ENCODE data around the gene CITED4. TPM values are rescaled to one million over a fixed set of nuclear protein-coding genes. Genes with fewer than 3 reads are reported as not detected.

The CITED4 gene, protein sequence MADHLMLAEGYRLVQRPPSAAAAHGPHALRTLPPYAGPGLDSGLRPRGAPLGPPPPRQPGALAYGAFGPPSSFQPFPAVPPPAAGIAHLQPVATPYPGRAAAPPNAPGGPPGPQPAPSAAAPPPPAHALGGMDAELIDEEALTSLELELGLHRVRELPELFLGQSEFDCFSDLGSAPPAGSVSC
- total RNA-seq = 10 to 100 TPM in 3 of 4 donors, 1 to 10 TPM in 1; 7.6 to 30.1 (median 16.5) TPM

DNA sequence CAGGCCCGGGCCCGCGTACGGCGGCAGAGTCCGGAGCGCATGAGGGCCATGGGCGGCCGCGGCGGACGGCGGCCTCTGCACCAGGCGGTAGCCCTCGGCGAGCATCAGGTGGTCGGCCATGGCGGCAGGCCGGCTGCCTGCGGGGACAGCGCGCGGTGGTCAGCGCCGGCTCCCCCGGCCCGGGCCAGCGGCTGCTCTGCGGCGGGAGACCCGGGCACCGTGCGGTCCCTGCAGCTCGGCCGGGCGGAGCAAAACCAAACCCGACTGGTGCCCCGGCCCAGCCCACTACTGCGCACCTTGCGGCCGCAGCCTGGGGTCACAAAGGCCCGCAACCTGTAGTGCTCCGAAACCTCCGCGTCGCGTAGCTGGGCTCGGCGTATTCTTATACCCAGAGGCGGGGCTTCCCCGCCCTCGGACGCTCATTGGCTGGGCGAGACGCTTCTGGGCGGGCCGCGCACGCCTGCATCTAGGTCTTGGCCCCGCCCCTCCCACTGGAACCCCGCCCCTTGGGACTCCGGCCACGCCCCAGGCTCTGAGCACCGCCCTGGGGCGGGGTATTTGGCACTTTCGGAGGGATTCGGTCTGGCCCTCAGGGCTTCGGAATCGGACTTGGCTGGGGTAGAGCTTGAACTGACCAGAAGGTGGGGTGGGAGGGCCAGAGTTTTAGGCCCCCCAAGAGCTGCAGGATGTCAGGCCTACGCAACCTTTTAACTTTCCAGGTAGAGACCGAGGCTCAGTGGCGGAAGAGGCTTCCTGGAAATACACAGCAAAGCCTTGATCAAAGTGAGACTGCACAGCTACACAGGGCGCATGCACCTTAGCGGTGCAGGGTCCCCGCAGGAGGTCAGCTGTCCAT lies at the start of gene CITED4:
CITED4 (minus strand) TSS at position 356 of the 856 bp plus-strand sequence; CDS start at position 120, 236 bp downstream.
- H3K4me1 ChIP-seq = peaks cover 4 to 29% (median 20%) of the 10 kb centered on the region in 4 donors
- H3K9me3 ChIP-seq = no peaks in the 10 kb centered on the region
- peak within 1 kb of the TSS; percentile 68 to 86 (median 82) for H3K4me3 ChIP-seq
- no peaks in the 10 kb centered on the region for H3K36me3 ChIP-seq
- intact Hi-C loops (cut with DNase I; ENCODE audit: low total_unique reads) (loop anchor here (2.0 kb wide), 1 partner anchor 83 kb away; no protein-coding TSS in a partner anchor), in situ Hi-C loops (cut with MboI; ENCODE audit: low pct_ligation_motif_present in 1 of 4, low pct_unique_long_range_greater_than_20kb in 1 of 4, low sequenced_read_pairs in 3 of 4) (no loop called here)
- TF ChIP-seq POLR2A (IDR thresholded peaks at IDR 0.05) (peak; percentile 92), POLR2AphosphoS5 (IDR thresholded peaks at IDR 0.05) (peak; percentile 96 to 99 (median 99)), EP300 (IDR thresholded peaks at IDR 0.05; ENCODE audit: low read depth) (no peak)
- TF ChIP-seq, protein P1, sequence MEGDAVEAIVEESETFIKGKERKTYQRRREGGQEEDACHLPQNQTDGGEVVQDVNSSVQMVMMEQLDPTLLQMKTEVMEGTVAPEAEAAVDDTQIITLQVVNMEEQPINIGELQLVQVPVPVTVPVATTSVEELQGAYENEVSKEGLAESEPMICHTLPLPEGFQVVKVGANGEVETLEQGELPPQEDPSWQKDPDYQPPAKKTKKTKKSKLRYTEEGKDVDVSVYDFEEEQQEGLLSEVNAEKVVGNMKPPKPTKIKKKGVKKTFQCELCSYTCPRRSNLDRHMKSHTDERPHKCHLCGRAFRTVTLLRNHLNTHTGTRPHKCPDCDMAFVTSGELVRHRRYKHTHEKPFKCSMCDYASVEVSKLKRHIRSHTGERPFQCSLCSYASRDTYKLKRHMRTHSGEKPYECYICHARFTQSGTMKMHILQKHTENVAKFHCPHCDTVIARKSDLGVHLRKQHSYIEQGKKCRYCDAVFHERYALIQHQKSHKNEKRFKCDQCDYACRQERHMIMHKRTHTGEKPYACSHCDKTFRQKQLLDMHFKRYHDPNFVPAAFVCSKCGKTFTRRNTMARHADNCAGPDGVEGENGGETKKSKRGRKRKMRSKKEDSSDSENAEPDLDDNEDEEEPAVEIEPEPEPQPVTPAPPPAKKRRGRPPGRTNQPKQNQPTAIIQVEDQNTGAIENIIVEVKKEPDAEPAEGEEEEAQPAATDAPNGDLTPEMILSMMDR (IDR thresholded peaks at IDR 0.05) = peak in 3 of 5 experiments; percentile 11 to 19 (median 14)
- 3% methylated on average over 69 of the region's 75 CpGs; no CpG with 5 or more reads in 1 of the 2 donors for WGBS, 2 donors (ENCODE audit: low coverage in 1 of 2)
- peak; percentile 95 for DNase-seq
- H3K27ac ChIP-seq = peak within 1 kb of the TSS; percentile 83 to 94 (median 88)
- peaks cover 4% of the 10 kb centered on the region for H3K27me3 ChIP-seq

DNA sequence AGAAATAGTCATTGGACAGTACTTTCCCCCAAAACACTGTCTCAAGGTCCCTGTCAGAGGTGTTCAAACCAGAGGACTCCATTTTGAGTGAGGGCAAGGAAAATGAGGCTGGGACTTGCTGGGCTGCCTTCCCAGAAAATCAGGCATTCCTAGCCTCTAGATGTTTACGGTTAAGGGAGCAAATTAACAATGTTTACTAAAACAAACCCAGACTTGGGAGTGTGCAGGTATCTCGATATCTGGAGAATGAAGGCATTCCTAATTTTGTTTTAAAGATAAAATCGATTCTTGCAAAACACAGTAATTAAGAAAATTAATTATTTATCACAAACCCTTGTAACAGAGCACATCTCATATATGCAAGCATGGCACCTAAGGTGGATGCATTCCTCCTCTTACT lies 48.9 kb upstream of the CITED4 start:
- Histone ChIP-seq H3K4me1 (no peaks in the 10 kb centered on the region), H3K9me3 (no peaks in the 10 kb centered on the region), H3K27ac (no peak overlapping the region), H3K4me3 (no peak overlapping the region), H3K27me3 (no peaks in the 10 kb centered on the region), H3K36me3 (no peaks in the 10 kb centered on the region)
- WGBS, 2 donors (ENCODE audit: low coverage in 1 of 2) = 56 to 69% methylated on average over 3 of the region's 3 CpGs
- in situ Hi-C loops (cut with MboI; ENCODE audit: low pct_ligation_motif_present in 1 of 4, low pct_unique_long_range_greater_than_20kb in 1 of 4, low sequenced_read_pairs in 3 of 4) (no loop called here), intact Hi-C loops (cut with DNase I; ENCODE audit: low total_unique reads) (no loop called here)
- no peak for DNase-seq
- TF ChIP-seq POLR2A (IDR thresholded peaks at IDR 0.05) (no peak), EP300 (IDR thresholded peaks at IDR 0.05; ENCODE audit: low read depth) (no peak), POLR2AphosphoS5 (IDR thresholded peaks at IDR 0.05) (no peak)
- TF ChIP-seq, protein P1 (IDR thresholded peaks at IDR 0.05) = no peak

DNA sequence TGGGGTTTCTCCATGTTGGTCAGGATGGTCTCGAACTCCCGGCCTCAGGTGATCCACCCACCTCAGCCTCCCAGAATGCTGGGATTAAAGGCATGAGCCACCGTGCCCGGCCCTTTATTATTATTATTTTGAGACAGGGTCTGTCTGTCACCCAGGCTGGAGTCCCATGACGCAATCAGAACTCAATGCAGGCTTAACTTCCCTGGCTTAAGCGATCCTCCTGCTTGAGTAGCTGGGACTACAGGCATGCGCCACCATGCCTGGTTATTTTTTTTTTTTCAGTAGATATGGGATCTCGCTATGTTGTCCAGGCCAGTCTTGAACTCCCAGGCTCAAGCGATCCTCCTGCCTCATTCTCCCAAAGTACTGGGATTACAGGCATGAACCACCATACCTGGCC lies 47.1 kb upstream of the CITED4 start:
- Histone ChIP-seq H3K4me1 (no peaks in the 10 kb centered on the region), H3K27ac (no peak overlapping the region), H3K4me3 (no peak overlapping the region), H3K9me3 (no peaks in the 10 kb centered on the region), H3K27me3 (no peaks in the 10 kb centered on the region), H3K36me3 (no peaks in the 10 kb centered on the region)
- in situ Hi-C loops (cut with MboI; ENCODE audit: low pct_ligation_motif_present in 1 of 4, low pct_unique_long_range_greater_than_20kb in 1 of 4, low sequenced_read_pairs in 3 of 4) = no loop called here
- TF ChIP-seq POLR2A (IDR thresholded peaks at IDR 0.05) (no peak), POLR2AphosphoS5 (IDR thresholded peaks at IDR 0.05) (no peak), EP300 (IDR thresholded peaks at IDR 0.05; ENCODE audit: low read depth) (no peak)
- TF ChIP-seq, protein P1 (IDR thresholded peaks at IDR 0.05) = no peak
- 91 to 93% methylated on average over 4 to 9 of the region's 9 CpGs for whole genome bisulfite sequencing, 2 donors (ENCODE audit: low coverage in 1 of 2)
- intact Hi-C loops (cut with DNase I; ENCODE audit: low total_unique reads) = no loop called here
- DNase-seq = no peak

DNA sequence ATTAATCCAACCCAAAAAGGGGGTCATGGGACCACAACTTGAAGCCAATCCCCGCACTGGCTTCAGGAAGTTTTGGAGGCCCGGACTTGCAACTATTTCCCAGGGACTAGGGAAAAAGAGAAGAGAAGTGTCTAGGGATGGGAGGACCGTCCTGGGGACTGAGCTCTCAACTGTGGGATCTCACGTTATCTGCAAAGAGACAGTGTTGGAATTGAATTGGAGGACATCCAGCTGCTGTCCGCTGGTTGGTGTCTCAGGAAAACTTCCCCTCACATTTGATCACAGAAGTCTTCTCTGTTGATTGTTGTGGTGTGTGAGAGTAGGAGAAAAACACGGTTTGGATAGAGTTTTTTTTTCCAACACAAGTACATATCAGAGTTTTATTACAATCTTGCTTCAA lies 46.2 kb upstream of the CITED4 start:
- intact Hi-C loops (cut with DNase I; ENCODE audit: low total_unique reads) (no loop called here), in situ Hi-C loops (cut with MboI; ENCODE audit: low pct_ligation_motif_present in 1 of 4, low pct_unique_long_range_greater_than_20kb in 1 of 4, low sequenced_read_pairs in 3 of 4) (no loop called here)
- 75 to 87% methylated on average over 2 to 6 of the region's 6 CpGs for WGBS, 2 donors (ENCODE audit: low coverage in 1 of 2)
- H3K9me3 ChIP-seq = no peaks in the 10 kb centered on the region
- DNase-seq = no peak
- no peak overlapping the region for H3K27ac ChIP-seq
- H3K36me3 ChIP-seq = no peaks in the 10 kb centered on the region
- no peak overlapping the region for H3K4me3 ChIP-seq
- no peaks in the 10 kb centered on the region for H3K27me3 ChIP-seq
- TF ChIP-seq EP300 (IDR thresholded peaks at IDR 0.05; ENCODE audit: low read depth) (no peak), POLR2A (IDR thresholded peaks at IDR 0.05) (no peak), POLR2AphosphoS5 (IDR thresholded peaks at IDR 0.05) (no peak)
- TF ChIP-seq, protein P1 (IDR thresholded peaks at IDR 0.05) = no peak
- H3K4me1 ChIP-seq = no peaks in the 10 kb centered on the region

All from transverse colon (tissue), 4 donors.